ENCODE results near the gene SIRPB2. TPM values are rescaled to one million over a fixed set of nuclear protein-coding genes. Genes with fewer than 3 reads are reported as not detected.

SIRPB2 gene
- total RNA-seq, 2 donors from 2014 or later = 11.0 to 29.8 TPM

- H3K4me3 ChIP-seq = no peak overlapping the region
- H3K27ac ChIP-seq = no peak overlapping the region
- TF ChIP-seq CTCF (IDR thresholded peaks at IDR 0.05) = no peak
- ATAC-seq (ENCODE audit: insufficient number of reproducible peaks, low FRiP score, low read depth) (no peak), DNase-seq (ENCODE audit: low spot score) (no peak)
- no peaks in the 10 kb centered on the region for H3K4me1 ChIP-seq (ENCODE audit: control insufficient read depth in 1 of 2, low read depth in 2 of 2)
- H3K27me3 ChIP-seq (replicated peaks; ENCODE audit: insufficient read depth) = no peaks in the 10 kb centered on the region
- H3K36me3 ChIP-seq = no peaks in the 10 kb centered on the region
- H3K9me3 ChIP-seq = no peaks in the 10 kb centered on the region
Measured at GRCh38 chr20:1477896-1478490, 13.2 kb downstream of the SIRPB2 start.

GRCh38 chr20:1474817-1475603 lies 16.2 kb downstream of the SIRPB2 start:
- TF ChIP-seq CTCF (IDR thresholded peaks at IDR 0.05) = no peak
- ATAC-seq (ENCODE audit: insufficient number of reproducible peaks, low FRiP score, low read depth) = no peak
- Histone ChIP-seq H3K4me3 (no peak overlapping the region), H3K4me1 (ENCODE audit: control insufficient read depth in 1 of 2, low read depth in 2 of 2) (peaks cover 4 to 6% of the 10 kb centered on the region in 2 donors), H3K9me3 (no peaks in the 10 kb centered on the region), H3K27ac (no peak overlapping the region), H3K36me3 (no peaks in the 10 kb centered on the region), H3K27me3 (replicated peaks; ENCODE audit: insufficient read depth) (no peaks in the 10 kb centered on the region)
- DNase-seq (ENCODE audit: low spot score) = no peak

- Histone ChIP-seq H3K27ac (no peak overlapping the region), H3K9me3 (no peaks in the 10 kb centered on the region), H3K4me1 (ENCODE audit: control insufficient read depth in 1 of 2, low read depth in 2 of 2) (peaks cover 9 to 11% of the 10 kb centered on the region in 2 donors), H3K27me3 (replicated peaks; ENCODE audit: insufficient read depth) (no peaks in the 10 kb centered on the region), H3K4me3 (no peak overlapping the region), H3K36me3 (no peaks in the 10 kb centered on the region)
- DNase-seq (ENCODE audit: low spot score) = no peak
- TF ChIP-seq CTCF (IDR thresholded peaks at IDR 0.05) = no peak
- ATAC-seq (ENCODE audit: insufficient number of reproducible peaks, low FRiP score, low read depth) = no peak
Measured at GRCh38 chr20:1474325-1474724, 16.9 kb downstream of the SIRPB2 start.

- TF ChIP-seq CTCF (IDR thresholded peaks at IDR 0.05) = no peak
- no peaks in the 10 kb centered on the region for H3K36me3 ChIP-seq
- ATAC-seq (ENCODE audit: insufficient number of reproducible peaks, low FRiP score, low read depth) = no peak
- peaks cover 11 to 13% of the 10 kb centered on the region in 2 donors for H3K4me1 ChIP-seq (ENCODE audit: control insufficient read depth in 1 of 2, low read depth in 2 of 2)
- no peak overlapping the region for H3K4me3 ChIP-seq
- DNase-seq (ENCODE audit: low spot score) = no peak
- no peaks in the 10 kb centered on the region for H3K27me3 ChIP-seq (replicated peaks; ENCODE audit: insufficient read depth)
- H3K9me3 ChIP-seq = no peaks in the 10 kb centered on the region
- no peak overlapping the region for H3K27ac ChIP-seq
Measured at GRCh38 chr20:1473246-1474220, 17.7 kb downstream of the SIRPB2 start.
